Forelimb muscle (tissue), 1 donor: Measurements from ENCODE around the gene OR1D5. TPM values are rescaled to one million over a fixed set of nuclear protein-coding genes. Genes with fewer than 3 reads are reported as not detected.
"Not testable (repeated sequence)": the region's sequence is repeated elsewhere in the genome, so short reads cannot be mapped to it uniquely, and the experiment has no call there.

Experiments used
- DNase-seq: peaks from one replicate; pipeline ENCODE4 v3.0.0-alpha.2; 2013; ENCODE audit warnings: low read depth
- polyA plus RNA-seq: library from polyadenylated mRNA; unstranded; fragments of 120-200 nt; gene quantifications from one replicate; pipeline ENCODE4 v1.2.1, GENCODE V29; 2013; ENCODE audit not compliant: insufficient read length

The OR1D5 gene, protein sequence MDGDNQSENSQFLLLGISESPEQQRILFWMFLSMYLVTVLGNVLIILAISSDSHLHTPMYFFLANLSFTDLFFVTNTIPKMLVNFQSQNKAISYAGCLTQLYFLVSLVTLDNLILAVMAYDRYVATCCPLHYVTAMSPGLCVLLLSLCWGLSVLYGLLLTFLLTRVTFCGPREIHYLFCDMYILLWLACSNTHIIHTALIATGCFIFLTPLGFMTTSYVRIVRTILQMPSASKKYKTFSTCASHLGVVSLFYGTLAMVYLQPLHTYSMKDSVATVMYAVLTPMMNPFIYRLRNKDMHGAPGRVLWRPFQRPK
- not detected for polyA plus RNA-seq

GRCh38 chr17:3063507-3063906, at the start of gene OR1D5:
Gene OR1D5 (minus strand): TSS chr17:3063607. CDS start chr17:3063607, 0 bp downstream.
- DNase-seq: not testable (repeated sequence)

GRCh38 chr17:3104322-3104721, 40.9 kb upstream of the OR1D5 start, which contains the start of gene OR1D2:
Gene OR1D2 (minus strand): TSS chr17:3104422. CDS start chr17:3092996, 11,426 bp downstream.
- DNase-seq: no peak

GRCh38 chr17:3073850-3074249, 10.4 kb upstream of the OR1D5 start:
- DNase-seq: not testable (repeated sequence)

DNA sequence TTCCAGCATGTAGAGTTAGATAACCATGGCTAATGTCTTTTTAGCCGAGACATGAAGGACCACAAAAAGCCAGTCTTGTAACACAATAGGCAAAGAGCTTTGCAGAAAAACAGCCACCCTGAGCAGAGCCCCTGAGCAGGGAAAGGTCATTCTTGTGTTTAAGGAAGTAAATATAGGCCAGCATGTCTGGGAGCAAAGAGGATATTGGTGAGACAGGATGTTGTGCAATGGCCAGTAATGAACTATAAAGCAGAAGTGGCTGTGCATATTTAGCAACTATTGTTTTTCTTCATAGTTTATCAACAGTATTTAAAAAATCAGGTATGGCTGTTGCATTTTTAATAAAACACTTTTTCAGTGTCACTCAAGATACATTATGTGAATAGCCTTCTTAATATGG, 1.8 kb upstream of the OR1D5 start:
- not testable (repeated sequence) for DNase-seq

- DNase-seq: not testable (repeated sequence)
Observed at GRCh38 chr17:3062824-3063377, 506 bp downstream of the OR1D5 start.

- not testable (repeated sequence) for DNase-seq
Observed at GRCh38 chr17:3054868-3055267, 8.5 kb downstream of the OR1D5 start.

GRCh38 chr17:3049705-3050295, 13.6 kb downstream of the OR1D5 start:
- DNase-seq: no peak

DNA sequence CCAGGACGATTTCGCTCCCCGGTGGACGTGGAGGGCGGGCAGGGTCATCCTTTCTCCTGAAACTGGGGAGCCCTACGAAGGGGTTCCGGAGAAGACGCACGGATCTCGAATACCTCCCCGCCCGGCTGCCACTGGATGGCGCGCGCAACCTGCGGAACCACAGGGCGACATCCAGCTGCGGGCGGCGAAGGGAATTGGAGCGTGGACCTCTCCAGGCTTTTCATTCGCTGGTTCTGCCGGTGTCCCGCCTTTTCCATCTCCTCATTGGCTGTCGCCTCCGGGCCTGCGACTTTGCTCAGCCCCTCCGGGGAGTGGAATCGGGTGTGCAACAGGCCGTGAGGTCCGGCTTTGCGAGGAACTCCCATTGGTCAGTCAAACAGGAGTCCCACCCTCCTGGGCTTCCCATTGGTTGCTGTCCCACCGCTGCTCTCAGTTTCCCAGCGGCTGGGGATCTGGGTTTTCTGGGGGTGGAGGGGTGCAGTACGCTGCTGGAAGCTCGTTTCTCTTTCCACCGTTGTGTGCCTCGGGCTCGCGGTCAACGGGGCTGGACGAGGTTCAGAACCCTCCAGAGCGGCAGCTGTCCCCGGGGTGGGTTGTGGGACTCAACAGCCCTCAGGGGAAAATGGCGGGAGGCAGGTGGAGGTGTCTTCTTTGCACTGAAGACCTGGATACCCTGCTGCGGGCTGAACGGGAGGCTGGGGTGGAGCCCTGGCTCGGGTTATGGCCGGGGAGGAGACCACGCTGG, 14.5 kb downstream of the OR1D5 start:
- DNase-seq: peak; percentile 98

DNA sequence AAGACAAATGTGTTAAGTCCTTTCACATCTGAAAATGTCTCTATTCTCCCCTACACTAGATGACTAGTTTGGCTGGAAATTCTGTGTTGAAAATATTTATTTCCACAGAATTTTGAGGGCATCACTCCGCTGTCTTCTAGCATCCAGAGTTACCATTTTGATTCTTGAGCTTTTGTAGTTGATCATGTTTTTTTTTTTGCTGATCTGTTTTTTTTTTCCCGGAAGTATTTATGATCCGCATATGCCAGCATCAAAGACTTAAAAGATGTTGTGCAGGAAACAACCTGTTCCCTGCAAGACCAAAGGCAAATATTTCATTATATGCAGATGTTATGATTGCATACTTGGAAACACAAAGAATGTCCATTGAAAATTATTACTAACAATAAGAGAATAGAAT, 16.7 kb downstream of the OR1D5 start:
- DNase-seq: no peak

GRCh38 chr17:3043737-3044365, 19.6 kb downstream of the OR1D5 start:
- no peak for DNase-seq

- no peak for DNase-seq
Observed at GRCh38 chr17:3040882-3041281, 22.5 kb downstream of the OR1D5 start.

DNA sequence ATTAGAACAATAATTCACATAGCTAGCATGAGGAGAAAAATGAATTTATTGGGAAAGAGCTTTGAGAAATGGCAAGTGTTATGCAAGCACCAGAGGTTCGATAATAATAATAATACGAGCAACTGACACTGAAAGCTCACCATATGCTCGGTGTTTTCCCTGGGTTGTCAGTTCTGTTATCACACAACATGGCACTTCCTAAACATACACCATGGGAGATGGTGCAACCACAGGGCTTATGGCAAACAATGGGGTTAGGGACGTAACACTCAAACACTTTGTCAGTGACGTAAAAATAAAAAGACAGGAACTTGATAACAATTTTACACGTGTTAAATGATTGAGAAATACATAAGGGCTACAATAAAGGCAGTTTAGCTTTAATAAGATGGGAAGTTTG, 23.7 kb downstream of the OR1D5 start:
- DNase-seq: no peak

DNA sequence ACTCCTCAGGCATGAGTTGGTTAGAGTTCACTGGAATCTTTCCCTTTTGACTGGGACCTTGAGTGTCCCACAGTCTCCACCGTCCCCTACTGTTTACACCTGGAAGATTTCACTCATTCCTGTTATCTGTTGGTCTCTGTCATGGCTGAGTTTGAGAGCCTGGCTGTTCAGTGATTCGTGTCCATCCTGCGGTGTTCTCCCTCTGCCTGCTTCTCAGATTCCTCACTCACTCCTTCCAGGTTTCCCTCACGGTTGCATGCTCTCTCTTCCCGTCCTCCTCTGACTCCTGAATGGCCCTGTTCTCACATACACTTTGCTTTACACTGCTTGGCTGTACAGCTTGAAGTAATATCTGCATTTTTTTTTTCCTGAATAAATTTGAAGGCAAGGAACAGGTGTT, 24.5 kb downstream of the OR1D5 start:
- DNase-seq: no peak

- no peak for DNase-seq
Observed at GRCh38 chr17:3037259-3037658, 26.1 kb downstream of the OR1D5 start.

DNA sequence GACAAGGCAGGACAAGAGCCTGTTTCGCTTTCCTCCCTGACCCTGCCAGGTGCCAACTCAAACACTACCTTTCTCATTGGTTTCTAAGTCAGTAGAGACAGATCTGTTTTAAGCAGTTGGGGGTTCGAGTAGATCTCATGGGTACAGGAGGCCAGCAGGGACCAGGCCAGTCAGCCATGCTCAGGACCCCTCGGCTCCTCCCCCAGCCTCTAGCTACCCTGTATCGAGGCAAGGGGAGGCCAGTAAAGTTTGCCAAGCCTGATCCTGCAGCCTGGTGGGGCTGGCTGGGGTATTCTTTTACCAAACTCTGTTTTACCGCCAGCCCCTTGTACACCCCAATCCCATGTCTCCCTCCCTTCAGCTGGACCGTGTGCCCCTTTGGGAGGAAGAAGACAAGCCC, 26.6 kb downstream of the OR1D5 start:
- no peak for DNase-seq

DNA sequence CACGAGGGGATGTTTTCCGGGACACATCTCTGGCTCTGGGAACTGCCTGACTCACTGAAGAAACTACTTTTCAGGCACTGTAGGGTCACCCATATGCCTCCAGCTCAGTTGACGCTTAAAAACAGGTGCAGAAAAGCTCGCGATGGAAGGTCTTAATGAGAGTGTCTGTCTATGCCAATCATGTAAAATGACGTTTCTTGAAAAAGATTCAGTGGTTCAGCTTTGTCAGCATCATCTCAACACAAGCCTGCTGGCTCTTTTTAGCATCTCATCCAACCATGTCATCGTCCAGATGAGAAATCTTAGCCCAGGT, 27.5 kb downstream of the OR1D5 start:
- DNase-seq: no peak

DNA sequence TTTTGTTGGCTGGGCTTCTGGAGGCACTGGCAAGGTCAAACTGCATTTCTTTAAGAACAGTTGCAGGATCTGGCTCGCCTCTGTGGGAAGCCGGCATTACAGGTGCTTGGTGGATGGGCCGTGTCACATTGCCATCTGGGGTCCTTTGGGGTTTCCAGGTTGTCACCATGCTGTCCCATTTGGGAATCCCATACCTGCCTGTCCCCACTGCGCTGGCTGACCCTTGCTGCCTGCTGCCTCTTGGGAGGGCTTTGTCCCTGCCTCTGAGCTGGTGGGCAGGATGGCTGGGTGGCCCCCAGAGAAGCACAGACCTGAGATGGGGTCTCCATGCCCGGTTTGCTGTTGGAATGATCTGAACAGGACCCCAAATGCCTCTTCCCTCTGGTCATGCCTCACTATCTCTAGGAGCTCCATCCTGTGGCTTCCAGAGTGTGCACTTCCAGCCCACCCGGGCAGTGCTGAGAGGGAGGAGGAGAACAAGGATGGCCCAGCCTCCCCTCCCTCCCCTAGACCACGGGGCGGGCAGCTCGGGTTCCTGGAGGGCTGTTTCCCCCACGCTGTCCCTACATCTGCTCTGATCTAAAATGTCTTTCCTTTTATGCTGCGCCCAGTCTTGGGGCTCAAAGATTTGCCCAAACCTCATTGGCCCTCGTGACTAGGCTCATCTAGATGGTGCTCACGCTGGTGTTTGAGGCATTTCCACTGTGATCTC, 28.0 kb downstream of the OR1D5 start:
- no peak for DNase-seq

DNA sequence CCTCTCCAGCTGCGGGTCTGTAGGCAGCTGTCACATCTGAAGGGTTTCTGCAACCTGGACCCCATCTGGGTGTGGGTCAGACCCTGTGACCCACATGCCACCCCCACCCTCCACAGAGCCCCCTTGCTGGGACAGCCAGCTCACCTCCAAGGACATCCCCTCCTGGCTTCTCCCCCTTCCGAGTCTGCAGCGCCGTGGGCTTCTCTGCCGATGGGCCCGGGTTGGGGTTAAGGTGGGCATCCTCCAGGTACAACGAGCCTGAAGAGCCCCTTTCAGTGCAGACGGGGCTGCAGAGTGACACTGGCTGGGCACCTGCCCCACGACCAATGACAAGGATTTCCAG, 28.9 kb downstream of the OR1D5 start:
- DNase-seq: no peak

DNA sequence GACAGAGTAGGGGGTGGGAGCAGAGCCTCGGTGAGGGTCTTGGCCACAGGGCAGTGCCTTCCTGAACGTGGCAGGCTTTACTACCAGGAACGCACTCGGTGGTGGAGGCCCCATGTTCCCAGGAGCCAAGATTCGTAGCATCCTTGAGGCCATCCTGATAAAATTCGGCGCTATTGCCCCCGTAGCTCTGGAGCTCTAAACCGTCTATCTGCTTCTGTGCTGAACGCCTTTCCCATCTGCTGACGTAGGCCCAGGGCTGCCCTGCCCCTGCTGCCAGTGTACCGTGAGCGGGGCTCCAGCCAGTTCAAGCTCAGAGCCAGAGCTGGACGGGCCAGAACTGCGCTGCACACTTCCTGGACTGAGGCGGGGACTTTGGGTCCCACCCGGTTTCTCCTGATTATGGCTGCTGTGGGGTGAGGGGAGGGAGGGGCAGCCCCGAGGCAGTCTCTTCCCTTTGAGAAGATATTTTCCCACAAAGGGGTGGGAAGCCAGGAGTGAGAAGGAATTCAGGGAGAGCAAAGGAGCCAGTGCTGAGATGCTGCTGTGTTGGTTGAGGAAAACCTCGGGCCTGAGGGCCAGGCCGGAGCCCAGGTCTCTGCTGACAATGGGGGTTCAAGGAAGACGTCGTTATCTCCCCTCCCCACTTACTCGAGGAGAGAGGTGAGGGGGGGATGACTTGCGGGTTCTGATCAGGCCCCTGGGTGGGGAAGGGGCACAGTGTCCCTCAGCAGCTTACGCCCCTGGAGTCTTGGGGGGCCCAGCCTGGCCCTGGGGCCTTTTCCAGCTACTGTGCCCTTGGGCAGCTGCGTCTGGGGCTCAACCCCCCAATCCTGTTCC, 29.4 kb downstream of the OR1D5 start:
- no peak for DNase-seq

DNA sequence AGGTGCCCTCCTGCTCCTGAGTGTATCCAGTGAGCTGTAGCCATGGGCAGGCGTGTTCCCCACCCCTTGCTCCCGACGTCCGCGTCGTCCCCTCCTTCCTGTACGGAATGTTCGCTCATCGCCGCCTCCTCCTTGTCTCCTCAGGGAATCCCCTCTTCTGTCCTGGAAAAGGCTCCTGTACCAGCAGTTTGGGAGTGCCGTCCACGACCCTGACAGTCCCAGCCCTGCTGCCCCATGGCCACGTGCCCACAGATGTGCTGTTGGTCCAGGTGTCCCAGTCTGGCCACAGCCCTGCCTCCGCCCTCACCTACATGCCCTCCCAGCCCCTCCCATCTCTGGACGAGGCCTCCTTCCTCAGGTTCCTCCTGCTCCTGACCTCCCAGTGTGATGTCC, 30.2 kb downstream of the OR1D5 start:
- DNase-seq: no peak
